ENCODE data around the gene CAPSL. TPM values are rescaled to one million over a fixed set of nuclear protein-coding genes. Genes with fewer than 3 reads are reported as not detected.

CAPSL gene
- total RNA-seq, 1 donor from 2014 or later: 1.1 TPM

GRCh38 chr5:35971186-35971877, 32.9 kb upstream of the CAPSL start:
- peaks cover 16% of the 10 kb centered on the region for H3K9me3 Mint-ChIP-seq (ENCODE audit: low read depth)
- no peak overlapping the region for H3K4me3 Mint-ChIP-seq (ENCODE audit: low read depth)
- H3K27ac Mint-ChIP-seq: no peak overlapping the region
- TF ChIP-seq, protein P1, sequence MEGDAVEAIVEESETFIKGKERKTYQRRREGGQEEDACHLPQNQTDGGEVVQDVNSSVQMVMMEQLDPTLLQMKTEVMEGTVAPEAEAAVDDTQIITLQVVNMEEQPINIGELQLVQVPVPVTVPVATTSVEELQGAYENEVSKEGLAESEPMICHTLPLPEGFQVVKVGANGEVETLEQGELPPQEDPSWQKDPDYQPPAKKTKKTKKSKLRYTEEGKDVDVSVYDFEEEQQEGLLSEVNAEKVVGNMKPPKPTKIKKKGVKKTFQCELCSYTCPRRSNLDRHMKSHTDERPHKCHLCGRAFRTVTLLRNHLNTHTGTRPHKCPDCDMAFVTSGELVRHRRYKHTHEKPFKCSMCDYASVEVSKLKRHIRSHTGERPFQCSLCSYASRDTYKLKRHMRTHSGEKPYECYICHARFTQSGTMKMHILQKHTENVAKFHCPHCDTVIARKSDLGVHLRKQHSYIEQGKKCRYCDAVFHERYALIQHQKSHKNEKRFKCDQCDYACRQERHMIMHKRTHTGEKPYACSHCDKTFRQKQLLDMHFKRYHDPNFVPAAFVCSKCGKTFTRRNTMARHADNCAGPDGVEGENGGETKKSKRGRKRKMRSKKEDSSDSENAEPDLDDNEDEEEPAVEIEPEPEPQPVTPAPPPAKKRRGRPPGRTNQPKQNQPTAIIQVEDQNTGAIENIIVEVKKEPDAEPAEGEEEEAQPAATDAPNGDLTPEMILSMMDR (IDR thresholded peaks at IDR 0.05; ENCODE audit: unreplicated experiment): no peak
- no peaks in the 10 kb centered on the region for H3K27me3 Mint-ChIP-seq
- no peaks in the 10 kb centered on the region for H3K36me3 Mint-ChIP-seq (ENCODE audit: insufficient read depth)
- peaks cover 7% of the 10 kb centered on the region for H3K4me1 Mint-ChIP-seq (ENCODE audit: low read depth)
- no peak for DNase-seq (ENCODE audit: low spot score, unreplicated experiment)

- no peak for DNase-seq (ENCODE audit: low spot score, unreplicated experiment)
- Mint-ChIP-seq H3K27me3 (no peaks in the 10 kb centered on the region), H3K9me3 (ENCODE audit: low read depth) (peaks cover 8% of the 10 kb centered on the region), H3K36me3 (ENCODE audit: insufficient read depth) (peaks cover 2% of the 10 kb centered on the region), H3K27ac (no peak overlapping the region), H3K4me3 (ENCODE audit: low read depth) (no peak overlapping the region), H3K4me1 (ENCODE audit: low read depth) (peaks cover 5% of the 10 kb centered on the region)
- TF ChIP-seq, protein P1 (IDR thresholded peaks at IDR 0.05; ENCODE audit: unreplicated experiment): peak; percentile 44
Observed at GRCh38 chr5:35963381-35963843, 25.0 kb upstream of the CAPSL start.

- no peak for DNase-seq (ENCODE audit: low spot score, unreplicated experiment)
- Mint-ChIP-seq H3K4me3 (ENCODE audit: low read depth) (no peak overlapping the region), H3K27ac (no peak overlapping the region), H3K27me3 (no peaks in the 10 kb centered on the region), H3K9me3 (ENCODE audit: low read depth) (peaks cover 12% of the 10 kb centered on the region), H3K4me1 (ENCODE audit: low read depth) (peaks cover 5% of the 10 kb centered on the region), H3K36me3 (ENCODE audit: insufficient read depth) (peaks cover 2% of the 10 kb centered on the region)
- TF ChIP-seq, protein P1 (IDR thresholded peaks at IDR 0.05; ENCODE audit: unreplicated experiment): no peak
Observed at GRCh38 chr5:35960328-35960727, 21.9 kb upstream of the CAPSL start.

DNA sequence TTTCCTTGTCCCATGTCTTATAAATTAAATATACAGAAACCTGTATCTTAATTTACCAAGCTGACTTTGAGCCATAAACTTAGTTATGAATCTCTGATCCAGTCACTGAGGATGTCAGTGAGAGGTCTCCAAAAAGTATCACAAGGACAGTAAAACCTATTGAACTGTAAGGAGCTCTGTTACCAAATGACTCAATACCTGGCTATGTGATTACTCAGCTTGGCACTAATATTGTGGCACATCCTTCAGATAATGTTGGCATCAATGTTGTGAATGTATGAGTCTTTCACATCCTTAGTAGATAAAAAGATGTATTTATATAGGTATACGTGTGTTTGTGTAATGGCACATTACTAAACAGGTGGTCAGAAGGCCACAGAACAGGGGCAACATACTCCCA, 18.0 kb upstream of the CAPSL start:
- no peak overlapping the region for H3K4me3 Mint-ChIP-seq (ENCODE audit: low read depth)
- no peak overlapping the region for H3K27ac Mint-ChIP-seq
- DNase-seq (ENCODE audit: low spot score, unreplicated experiment): no peak
- H3K36me3 Mint-ChIP-seq (ENCODE audit: insufficient read depth): peaks cover 2% of the 10 kb centered on the region
- peaks cover 3% of the 10 kb centered on the region for H3K27me3 Mint-ChIP-seq
- TF ChIP-seq, protein P1 (IDR thresholded peaks at IDR 0.05; ENCODE audit: unreplicated experiment): no peak
- H3K4me1 Mint-ChIP-seq (ENCODE audit: low read depth): peaks cover 5% of the 10 kb centered on the region
- H3K9me3 Mint-ChIP-seq (ENCODE audit: low read depth): peaks cover 8% of the 10 kb centered on the region

- TF ChIP-seq, protein P1 (IDR thresholded peaks at IDR 0.05; ENCODE audit: unreplicated experiment): no peak
- Mint-ChIP-seq H3K27ac (no peak overlapping the region), H3K9me3 (ENCODE audit: low read depth) (peaks cover 8% of the 10 kb centered on the region), H3K27me3 (peaks cover 3% of the 10 kb centered on the region), H3K4me1 (ENCODE audit: low read depth) (peaks cover 4% of the 10 kb centered on the region), H3K4me3 (ENCODE audit: low read depth) (no peak overlapping the region), H3K36me3 (ENCODE audit: insufficient read depth) (peaks cover 2% of the 10 kb centered on the region)
- DNase-seq (ENCODE audit: low spot score, unreplicated experiment): no peak
Observed at GRCh38 chr5:35954175-35954574, 15.8 kb upstream of the CAPSL start.
